Suppressor macrophage treated with lipopolysaccharide for 4 hours (primary cell): ENCODE results near the gene PSMC4.

ENCODE experiments used
- DNase-seq: peaks from one replicate; pipeline ENCODE4 v3.0.0-alpha.2; 2020

PSMC4 gene

DNA sequence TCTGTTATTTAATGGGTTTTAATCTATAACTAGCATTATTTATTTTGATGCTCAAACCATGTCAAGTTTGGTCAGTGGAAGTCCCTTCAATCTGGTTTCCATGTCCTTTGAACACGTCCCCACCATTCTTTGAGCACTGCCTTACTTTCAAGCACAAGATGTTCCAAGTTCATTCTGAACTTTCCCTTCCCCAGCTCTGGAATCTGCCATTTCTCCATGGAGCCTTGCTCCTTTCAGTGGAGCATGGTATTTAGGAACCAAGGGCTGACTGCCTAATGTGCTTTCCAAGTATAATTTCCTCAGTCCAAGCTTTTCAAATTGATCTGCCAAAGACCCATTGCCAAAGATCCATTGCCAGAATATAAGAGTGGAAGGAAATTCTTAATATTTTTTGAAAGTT lies 24.8 kb downstream of the PSMC4 start:
- no peak for DNase-seq

DNA sequence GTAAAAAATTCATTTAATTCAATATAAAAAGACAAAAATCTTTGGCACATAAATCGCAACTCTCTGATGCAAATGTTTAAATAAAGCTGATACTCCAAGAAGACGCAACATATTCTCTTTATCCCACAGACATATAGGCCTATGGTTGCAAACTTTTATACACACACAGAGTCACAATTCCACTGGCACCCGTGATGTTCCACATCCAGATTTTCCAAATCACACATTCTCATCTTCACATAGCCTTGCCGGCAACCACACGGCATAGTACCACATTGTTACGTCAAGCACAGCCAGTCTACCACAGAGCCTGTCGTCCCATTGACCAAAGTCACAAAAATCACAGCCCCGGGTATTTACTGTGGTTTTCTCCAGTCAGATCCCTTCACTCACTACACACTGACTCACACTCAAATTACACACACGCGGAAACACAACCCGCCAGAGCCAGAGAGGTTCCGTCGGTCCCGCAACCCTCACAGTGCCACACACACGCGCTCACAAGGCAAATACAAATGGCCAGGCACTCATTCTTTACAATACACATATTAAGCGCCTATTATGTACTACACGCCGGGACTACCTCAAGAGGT lies 25.3 kb downstream of the PSMC4 start:
- DNase-seq: peak; percentile 50

DNA sequence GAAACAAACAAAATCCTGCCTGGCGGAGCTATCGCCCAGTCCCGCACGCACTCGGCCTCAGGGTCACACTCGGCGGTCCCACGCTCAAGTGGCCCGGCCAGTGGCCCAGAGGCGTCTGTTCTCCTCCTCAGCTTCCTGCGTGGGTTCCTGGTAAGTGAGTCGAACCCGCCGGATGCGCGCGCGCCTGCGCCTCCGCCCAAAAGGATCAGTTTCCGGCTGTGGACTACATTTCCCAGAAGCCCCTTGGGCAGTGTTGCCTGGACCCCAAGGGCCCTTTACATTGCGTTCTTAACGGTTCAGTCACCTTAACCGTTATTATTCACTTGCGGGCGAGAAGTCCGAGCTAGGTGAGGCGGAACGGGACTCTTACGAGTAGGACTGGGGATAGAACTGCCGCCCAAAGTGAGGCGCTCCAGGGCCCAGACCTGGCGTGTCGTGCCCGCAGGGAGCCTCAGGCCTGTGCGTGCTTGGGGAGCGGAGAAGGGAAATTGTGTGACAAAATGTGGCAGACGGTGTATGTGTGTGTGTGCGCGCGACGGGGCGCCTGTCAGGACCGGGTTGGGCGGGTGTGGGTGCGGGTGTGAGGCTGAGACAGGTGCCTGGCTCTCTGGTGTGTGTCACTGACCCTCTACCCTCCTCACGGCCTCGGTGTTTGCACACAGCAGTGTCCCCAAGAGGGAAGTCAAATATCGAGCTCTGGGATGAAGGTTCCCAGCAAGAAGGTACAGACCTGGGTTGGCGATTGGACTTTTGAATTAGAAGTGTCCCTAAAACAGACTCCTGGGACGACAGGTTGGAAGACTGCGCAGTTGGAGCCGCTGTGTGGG lies 26.1 kb downstream of the PSMC4 start, which contains the start of gene ZNF546:
ZNF546 (plus strand) TSS at position 250 of the 827 bp plus-strand sequence. CDS start 1,267 bp downstream, outside the sequence.
- DNase-seq: peak; percentile 92

DNA sequence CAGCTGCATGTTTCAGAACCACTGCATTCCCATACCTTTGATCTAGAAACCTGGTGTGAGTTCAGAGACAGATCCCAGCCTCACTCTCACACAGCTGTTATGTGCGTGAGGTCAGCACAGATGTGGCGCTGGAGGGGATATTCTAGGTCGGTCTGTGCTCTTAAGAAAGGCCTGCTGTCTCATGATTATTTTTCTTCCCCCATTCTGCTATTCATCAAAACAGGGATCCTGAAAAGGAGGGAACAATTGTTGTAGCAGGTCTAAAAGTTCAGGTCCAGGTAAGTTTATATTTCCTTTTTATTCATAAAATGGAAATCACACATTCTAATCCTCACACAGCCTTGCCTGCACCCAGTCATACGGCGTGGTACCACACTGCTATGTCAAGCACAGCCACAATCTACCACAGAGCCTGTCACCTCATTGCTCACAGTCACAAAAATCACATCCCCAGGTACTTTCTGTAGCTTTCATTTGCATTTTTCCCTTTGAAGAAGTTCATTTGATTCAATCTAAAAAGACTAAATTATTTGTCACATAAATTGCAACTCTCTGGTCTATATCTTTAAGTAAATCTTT lies 26.8 kb downstream of the PSMC4 start:
- DNase-seq: no peak

DNA sequence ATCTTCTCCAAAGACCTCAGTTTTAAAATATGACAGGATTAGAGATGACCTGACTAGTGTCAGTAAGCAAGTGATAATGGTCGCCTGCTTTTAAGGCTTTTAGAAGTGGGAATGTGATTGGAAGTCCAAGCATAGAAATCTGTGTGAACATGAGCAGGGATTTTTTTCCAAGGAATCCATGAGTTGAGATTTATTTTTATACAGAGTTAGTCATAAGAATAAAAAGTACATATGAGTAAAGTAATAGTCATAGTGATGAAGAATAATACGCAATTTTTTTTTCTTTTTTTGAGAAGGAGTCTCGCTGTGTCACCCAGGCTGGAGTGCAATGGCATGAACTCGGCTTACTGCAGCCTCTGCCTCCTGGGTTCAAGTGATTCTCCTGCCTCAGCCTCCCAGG lies 27.5 kb downstream of the PSMC4 start:
- no peak for DNase-seq

DNA sequence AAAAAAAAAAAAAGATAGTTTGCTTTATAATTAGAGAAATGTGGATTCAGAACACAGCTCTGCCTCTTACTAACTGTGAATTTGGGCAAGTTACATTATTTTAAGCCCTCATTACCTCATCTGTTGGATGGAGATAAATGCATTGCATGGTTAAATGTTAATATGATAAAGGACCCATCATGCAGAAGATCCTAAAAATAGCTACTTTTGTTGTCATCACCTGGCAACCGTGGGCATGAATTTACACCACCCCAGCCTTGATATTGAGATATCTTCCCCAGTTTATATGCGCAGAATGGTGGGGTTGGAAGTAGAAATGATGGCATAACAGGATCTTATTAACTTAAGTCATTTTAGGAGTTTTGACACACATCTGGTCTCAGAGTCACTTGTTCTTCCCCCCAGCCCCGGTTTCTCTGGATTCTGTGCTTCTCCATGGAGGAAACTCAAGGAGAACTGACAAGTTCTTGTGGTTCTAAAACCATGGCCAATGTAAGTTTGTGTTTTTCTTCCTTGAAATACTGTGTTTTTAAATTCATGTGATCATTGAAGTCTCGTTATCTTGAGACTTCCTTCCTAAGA lies 34.8 kb downstream of the PSMC4 start:
- no peak for DNase-seq

DNA sequence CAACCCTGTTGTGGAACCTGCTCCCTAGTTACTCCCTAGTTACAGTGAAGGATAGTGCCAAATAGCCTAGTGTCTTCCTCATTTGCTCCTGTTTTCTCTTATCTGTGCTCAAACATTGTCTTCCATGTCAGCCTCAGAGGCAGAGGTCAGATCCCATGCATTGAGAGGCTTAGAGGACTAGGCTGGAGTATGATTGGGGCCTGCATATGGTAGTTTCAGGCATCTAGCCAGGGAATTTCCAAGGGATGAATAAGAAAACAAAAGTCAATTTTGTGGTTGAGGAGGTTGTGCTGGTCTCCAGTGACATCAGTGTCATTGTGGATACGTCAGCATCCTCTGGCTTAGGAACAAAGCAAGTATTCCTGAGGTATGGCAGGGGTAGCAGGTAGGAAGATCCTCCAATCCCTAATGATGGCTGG lies 35.3 kb downstream of the PSMC4 start:
- peak; percentile 30 for DNase-seq

DNA sequence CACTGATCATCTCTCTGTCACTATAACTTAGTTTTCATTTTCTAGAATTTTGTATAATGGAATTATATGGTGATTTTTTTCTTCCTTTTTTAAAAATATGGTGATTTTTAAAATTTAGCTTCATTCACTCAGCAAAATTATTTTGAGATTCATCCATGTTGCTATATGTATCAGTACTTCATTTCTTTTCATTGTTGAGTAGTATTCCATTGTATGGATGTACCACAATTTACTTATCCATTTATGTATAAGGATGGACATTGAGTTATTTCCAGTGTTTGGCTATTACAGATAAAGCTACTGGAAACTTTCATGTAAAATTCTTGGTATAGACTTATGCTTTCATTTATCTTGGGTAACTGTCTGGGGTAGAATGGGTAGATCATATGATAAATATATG lies 38.7 kb downstream of the PSMC4 start:
- DNase-seq: no peak

DNA sequence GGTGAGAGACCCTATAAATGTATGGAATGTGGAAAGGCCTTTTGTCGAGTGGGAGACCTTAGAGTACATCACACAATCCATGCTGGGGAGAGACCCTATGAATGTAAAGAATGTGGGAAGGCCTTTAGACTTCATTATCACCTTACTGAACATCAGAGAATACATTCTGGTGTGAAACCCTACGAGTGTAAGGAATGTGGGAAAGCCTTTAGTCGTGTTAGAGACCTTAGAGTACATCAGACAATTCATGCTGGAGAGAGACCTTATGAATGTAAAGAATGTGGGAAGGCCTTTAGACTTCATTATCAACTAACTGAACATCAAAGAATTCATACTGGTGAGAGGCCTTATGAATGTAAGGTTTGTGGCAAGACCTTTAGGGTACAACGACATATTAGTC lies 43.0 kb downstream of the PSMC4 start:
- no peak for DNase-seq

DNA sequence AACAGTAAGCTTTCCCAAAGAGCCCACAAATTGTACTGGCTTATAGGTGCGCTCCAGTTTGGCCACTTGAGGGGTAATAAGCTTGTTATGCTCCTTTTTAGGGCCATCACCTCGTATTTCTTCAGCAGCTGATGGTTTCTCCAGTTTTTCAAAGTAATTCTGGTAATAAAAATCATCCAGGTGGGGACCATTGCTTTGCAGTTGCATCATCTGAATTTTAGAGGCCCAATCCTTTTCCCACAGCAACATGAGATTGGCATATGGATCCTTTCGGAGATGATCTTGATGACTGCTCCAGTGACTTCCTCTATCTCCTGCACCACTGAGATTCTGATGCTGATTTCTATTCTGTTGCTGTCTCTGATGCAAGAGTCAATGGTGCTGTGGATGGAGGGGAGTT lies 53.0 kb downstream of the PSMC4 start:
- DNase-seq: no peak

DNA sequence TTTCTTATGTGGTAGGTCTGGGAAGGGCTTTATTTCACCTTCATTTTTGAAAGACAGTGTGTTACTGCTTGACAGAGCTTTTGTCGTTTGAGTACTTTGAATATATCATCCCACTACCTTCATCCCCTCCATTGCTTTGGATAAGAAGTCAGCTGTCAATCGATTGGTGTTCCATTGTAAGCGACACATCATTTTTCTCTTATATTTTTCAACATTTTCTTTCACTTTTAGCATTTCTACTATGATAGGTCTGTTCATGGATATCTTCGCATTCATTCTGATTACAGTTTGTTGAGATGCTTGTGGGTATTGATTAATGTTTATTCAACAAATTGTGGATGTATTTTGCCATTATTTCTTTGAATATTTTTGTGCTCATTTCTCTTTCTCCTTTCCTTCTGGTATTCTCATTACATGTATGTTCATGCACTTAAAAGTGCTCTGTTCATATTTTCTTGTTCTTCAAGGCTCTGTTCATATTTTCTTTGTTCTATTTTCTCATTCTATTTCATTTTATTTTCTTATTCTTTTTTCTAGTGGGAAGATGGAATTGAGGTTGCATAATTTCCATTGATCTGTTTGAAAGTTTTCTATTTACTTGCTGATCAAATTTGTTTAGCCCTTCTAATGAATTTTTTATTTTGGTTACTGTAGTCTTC lies 55.1 kb downstream of the PSMC4 start:
- DNase-seq: no peak

DNA sequence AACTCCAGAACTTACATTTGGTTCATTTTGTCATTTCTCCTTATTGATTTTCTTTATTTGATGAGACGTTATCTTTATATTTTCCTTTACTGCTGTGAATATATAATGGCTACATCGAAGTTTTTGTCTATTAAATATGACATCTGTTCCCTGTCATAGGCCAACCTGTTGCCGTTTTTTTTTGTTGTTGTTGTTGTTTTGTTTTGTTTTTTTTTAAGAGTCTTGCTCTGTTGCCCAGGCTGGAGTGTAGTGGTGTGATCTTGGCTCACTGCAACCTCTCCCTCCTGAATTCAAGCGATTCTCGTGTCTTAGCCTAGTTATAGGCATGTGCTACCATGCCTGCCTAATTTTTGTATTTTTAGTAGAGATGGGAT lies 55.6 kb downstream of the PSMC4 start:
- DNase-seq: no peak
